NCI-H524 treated with DMSO at 0.1 percent for 48 hours (cell line): Measurements from ENCODE around the gene RIOK1.
"Not testable (repeated sequence)": the region's sequence is repeated elsewhere in the genome, so short reads cannot be mapped to it uniquely, and the experiment has no call there.

ENCODE experiments used
- DNase-seq: peaks from one replicate; lab custom pipeline; 2025; lab: John Stamatoyannopoulos, UW

RIOK1 gene

DNA sequence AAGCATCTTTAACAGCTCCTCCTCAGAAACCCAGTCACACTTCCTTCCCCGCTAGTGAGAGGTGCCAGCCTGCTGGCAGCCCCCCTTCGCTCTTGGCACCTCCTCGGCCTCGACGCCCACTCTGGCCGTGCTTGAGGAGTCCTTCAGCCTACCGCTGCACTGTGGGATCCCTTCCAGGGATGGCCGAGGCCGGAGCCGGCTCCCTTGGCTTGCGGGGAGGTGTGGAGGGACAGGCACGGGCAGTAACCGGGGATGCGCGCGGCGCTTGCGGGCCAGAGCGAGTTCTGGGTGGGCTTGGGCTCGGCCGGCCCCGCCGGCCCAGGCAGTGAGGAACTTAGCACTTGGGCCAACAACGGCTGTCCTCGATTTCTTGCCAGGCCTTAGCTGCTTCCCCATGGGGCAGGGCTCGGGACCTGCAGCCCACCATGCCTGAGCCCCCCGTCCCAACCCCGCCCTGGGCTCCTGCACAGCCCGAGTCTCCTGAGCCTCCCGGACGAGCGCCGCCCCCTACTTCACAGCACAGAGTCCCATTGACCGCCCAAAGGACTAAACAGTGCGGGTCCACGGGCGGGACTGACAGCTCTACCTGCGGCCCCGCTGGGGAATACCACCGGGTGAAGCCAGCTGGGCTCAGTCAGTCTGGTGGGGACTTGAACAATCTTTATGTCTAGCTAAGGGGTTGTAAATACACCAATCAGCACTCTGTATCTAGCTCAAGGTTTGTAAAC lies 51.6 kb downstream of the RIOK1 start:
- no peak for DNase-seq

DNA sequence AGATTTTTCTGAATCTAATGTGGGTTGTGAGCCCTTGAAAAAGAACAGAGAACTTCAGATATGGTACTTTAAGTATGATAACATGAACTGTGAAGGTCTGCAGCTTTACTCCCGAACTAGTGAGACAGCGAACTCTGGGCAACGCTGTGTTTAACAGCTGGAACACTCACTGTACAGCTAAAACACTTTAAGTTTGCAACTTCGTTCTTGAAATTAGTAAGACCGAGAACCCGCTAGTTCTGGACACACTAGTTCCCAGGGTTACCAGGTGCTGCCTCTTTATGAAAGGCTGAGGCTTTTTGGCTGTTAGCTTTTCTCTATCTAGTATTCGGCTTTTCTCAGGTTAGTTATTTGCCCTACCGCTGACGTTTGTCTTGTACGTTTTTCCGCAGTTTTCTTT lies 52.9 kb downstream of the RIOK1 start:
- DNase-seq, result no peak

DNA sequence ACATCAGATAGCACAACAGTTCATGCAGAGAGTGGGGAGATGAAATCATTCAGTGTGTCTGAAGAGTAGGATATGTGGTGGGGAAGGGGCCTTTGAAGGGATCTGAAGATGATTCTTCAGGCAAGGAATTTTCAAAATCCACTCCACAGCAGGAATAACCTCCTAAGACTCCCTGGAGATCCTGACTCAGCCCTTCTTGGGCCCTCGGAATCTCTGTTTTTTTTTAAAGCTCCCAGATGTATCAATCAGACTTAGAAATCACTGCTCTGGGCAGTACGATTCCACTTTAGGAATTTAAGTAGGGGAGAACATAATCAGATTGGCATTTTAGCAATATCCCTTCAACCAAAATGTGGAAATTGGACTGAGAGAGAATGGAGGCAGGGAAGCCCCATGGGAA lies 55.5 kb downstream of the RIOK1 start:
- DNase-seq, result no peak

DNA sequence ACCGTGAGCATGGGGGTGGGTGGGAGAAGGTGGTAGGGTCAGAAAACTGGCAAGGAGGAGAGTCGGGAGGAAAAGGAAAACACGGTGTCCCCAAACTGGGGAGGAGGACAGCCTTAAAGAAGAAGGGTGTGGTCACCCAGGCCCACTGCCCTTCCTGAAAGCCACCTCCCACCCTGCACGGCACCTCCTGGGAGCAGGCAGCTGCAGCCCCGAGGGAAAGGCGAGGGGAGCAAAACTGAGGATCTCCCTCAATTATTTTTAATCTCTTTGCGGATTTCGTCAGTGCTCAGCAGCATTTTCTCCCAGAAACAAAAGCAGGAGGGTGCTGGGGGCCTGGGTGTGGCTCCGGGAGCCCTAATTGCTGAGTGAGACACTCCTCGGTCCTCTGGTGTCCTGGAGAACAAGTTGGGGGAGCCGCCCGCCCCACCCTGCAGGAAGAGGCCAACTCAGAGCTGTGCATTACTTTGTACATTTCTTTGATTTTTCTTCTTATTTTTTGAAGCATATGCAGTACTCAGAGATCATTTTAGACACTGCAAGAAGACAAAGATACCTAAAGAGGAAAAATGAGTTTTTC lies 56.4 kb downstream of the RIOK1 start:
- no peak for DNase-seq

DNA sequence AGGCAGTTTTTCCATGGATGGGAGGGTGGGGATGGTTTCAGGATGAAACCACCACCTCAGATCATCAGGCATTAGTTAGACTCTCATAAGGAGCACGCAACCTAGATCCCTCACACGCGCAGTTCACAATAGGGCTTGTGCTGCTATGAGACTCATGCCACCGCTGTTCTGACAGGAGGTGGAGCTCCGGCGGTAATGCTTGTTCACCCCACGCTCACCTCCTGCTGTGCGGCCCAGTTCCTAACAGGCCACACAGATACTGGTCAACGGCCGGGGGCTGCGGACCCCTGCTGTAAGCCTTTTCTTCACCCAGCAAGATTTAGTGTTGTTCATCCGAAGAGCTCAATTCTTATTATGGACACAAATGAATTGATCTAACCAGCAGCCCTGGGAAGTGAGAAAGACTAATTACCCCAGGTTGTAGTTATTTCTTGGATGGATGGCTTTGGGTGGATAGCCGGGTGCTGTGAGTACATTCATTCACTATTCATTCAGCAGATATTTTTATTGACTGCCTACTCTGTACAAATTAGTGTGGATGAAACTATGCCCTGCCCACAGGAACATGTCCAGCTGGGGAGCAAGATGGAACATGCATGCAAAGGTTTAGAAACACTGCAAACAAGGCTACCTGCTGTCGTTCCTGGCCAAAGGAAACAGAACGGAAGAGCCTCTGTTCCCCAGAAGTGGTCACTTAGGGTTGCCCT lies 57.2 kb downstream of the RIOK1 start:
- no peak for DNase-seq

DNA sequence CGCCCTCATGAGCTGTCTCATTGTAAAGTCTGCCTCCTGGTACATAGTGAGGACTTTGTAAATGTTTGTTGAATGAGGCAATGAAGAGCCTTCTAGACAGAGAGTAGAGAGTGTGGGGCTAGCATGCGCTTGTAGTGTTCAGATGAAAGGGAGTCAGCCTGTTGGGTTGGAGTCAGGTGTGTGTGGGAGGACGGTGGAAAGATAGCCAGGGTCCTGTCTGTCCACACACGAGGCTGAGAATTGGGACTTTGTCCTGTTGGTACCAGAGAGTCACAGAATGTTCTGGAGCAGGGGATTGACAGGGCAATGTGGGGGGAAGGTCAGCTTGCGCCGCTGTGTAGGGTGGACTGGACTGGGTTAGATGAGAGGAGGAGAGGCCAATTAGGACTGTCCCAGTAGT lies 58.6 kb downstream of the RIOK1 start:
- DNase-seq, result no peak

DNA sequence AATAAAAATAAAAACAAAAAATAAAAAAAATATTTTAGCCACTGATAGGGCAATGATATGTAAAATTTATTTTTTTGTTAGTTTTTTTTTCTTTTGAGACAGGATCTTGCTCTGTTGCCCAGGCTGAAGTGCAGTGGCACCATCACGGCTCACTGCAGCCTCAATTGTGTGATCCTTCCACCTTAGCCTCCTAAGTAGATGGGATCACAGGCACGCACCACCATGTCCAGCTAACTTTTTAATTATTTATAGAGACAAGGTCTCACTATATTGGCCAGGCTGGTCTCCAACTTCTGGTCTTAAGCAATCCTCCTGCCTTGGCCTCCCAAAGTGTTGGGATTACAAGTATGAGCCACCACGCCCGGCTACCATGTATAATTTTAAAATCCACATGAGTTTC lies 59.4 kb downstream of the RIOK1 start:
- no peak for DNase-seq

DNA sequence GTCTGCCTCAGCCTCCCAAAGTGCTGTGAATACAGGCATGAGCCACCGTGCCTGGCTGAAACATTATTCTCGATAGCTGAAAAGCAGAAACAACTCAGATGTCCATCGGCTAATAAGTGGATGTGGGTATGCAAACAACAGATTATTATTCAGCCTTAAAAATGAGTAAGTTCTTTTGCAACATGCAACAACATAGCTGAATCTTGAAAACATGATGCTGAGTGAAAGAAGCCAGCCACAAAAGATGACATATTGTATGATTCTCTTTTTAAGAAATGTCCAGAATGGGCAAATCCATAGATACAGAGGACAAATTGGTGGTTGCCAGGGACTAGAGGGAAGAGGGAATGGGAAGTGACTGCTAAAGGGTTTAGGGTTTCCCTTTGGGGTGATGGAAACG lies 61.7 kb downstream of the RIOK1 start:
- DNase-seq, result no peak

DNA sequence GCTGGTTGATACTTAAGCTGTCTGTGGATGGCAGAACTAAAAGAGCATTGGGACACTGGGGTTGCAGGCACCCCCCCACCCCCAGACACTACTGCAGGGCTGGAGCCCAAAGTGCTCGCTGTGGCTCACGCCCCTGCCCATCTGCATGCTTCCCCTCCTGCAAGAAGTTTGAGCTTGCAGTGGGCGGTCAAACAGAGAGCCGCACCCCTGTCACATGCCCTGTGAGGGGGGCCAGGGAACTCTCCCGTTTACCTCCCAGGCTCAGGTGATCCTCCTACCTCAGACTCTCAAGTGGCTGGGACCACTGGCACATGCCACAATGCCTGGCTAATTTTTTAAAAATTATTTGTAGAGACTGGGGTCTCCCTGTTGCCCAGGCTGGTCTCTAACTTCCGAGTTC lies 63.3 kb downstream of the RIOK1 start:
- no peak for DNase-seq

DNA sequence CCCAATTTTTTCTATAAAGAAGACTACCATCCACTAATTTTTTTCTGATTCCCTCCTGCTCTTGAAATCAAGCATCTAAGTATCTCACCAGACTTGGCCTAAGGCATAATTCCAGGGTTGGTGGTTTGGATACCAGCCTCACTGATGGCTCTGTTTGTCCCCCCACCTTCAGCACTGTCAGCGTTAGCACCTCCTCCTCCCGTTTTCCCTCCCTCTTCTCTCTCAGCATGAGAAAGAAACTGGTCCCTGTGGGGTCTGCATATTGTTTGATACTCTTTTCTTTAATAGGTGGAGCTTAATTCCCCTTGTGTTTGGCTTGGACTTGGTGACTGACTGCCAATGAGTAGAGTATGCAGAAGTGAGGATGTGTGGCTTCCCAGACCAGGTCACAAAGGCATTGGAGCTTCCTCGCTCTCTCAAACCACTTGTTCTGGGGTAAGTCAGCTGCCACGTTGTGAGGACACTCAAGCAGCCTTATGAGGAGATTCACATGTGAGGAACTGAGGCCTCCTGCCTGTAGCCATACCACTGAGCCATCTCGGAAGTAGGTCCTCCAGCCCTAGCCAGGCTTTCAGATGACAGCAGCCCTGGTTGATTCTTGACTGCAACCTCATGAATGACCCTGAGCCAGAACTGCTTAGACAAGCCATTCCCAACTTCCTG lies 65.2 kb downstream of the RIOK1 start:
- no peak for DNase-seq

DNA sequence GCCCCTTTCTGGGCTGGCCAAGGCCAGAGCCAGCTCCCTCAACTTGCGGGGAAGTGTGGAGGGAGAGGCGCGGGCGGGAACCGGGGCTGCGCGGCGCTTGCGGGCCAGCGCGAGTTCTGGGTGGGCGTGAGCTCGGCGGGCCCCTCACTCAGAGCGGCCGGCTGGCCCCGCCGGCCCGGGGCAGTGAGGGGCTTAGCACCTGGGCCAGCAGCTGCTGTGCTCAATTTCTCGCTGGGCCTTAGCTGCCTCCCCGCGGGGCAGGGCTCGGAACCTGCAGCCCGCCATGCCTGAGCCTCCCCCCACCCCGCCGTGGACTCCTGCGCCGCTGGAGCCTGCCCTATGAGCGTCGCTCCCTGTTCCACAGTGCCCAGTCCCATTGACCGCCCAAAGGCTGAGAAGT lies 66.7 kb downstream of the RIOK1 start:
- not testable (repeated sequence) for DNase-seq

DNA sequence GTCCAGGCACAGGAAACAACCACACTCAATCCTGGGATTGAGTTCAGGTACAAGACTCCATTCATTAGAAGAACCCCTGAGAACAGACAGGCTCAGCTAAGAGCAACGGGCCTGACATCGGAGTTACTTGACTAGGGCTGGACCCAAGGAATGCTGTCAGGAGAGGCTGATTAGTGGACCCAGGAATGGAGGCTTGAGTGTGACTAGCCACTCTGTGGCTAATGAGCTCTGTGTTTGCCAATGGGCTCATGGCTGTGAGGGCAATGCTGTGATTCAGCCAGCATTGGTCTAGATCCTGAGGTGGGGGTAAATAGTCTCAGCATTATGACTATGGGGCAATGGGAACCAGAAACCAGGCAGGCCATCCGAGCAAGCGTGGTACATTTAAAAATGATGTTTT lies 71.8 kb downstream of the RIOK1 start:
- no peak for DNase-seq

DNA sequence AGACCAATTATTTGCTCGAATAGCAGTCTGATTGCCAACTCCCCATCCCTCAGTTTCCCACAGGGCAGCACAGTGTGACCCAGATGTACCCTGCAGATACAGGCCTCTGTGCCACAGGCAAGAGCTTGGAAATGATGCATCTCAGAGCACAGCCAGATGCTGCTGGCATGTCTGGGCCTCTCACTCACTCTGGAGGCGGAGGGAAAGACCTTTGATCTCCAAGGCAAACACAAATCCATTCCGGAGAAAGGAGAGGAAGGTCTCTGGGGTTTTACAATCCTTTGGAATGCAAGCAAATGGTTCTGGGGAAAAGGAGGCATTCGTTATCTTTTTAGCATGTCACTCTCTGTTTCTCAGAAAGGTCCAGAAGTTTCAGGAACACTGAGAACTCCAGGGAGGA lies 74.2 kb downstream of the RIOK1 start:
- no peak for DNase-seq

DNA sequence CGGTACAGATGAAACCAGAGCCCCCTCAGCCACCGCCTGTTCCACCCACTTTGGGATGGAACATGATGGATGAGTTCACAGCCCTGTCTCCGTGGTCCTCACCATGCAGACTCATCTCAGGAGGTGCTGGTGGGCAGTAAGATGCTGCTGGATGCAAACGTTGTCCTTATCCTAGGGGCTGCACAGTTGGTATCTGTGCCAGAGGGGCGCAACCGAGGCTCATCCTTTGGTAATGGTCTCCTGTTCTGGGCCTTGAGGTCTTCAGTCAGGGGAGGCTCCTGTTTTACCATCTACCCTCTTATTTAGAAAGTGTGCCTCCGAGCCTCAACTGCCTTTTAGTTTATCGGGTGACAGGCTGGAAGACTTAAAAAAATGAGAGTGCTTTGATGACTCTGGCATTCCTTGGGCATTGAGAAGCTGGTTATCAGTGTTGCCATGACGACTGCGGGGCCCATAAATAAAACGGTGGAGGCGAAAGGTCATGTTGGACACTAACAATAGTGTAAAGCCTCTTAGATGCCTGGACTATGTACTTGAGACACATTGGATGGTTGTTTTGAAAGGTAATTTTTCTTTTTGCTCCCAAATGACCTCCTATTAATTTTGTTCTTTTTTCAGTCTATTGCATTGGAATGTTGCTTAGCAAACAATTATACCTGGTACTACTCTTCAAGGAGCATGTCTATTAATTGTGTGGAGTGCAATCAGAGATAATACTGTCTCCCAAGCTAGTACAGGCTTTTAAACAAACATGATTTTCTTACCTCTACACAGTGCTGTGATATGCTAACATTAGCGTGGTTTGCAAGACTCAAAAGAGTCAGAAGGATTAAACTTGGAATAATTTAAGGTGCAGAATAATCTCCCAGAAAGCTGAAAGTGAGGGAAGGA lies 77.6 kb downstream of the RIOK1 start:
- DNase-seq, result no peak
